Measurements from ENCODE around the gene SMAD3.

SMAD3 gene

DNA sequence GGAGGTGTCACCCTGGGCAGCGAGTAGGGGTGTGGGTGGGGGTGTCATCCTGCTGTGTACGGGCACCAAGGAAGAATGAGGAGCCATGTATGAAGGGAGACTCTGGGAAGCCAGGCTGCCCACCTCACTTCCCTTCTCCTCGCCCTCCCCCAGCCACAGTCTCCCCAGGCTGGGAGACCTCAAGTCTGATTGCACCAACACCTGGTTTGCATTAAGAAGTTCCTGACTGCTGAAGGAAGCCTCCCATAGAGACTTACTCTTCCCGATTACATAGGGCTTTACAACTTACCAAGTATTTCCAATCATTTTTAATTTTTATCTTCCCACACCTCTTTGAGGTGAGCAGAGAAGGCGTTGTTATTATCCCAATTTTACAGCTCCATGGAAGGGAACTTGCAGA lies 29.5 kb upstream of the SMAD3 start:
- TF ChIP-seq, protein P1, sequence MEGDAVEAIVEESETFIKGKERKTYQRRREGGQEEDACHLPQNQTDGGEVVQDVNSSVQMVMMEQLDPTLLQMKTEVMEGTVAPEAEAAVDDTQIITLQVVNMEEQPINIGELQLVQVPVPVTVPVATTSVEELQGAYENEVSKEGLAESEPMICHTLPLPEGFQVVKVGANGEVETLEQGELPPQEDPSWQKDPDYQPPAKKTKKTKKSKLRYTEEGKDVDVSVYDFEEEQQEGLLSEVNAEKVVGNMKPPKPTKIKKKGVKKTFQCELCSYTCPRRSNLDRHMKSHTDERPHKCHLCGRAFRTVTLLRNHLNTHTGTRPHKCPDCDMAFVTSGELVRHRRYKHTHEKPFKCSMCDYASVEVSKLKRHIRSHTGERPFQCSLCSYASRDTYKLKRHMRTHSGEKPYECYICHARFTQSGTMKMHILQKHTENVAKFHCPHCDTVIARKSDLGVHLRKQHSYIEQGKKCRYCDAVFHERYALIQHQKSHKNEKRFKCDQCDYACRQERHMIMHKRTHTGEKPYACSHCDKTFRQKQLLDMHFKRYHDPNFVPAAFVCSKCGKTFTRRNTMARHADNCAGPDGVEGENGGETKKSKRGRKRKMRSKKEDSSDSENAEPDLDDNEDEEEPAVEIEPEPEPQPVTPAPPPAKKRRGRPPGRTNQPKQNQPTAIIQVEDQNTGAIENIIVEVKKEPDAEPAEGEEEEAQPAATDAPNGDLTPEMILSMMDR (IDR thresholded peaks at IDR 0.05; ENCODE audit: low read depth, low read length, missing control alignments) = no peak
- no peak overlapping the region for H3K4me3 ChIP-seq (ENCODE audit: low read depth, low read length)
- DNase-seq (ENCODE audit: low read depth) = no peak

DNA sequence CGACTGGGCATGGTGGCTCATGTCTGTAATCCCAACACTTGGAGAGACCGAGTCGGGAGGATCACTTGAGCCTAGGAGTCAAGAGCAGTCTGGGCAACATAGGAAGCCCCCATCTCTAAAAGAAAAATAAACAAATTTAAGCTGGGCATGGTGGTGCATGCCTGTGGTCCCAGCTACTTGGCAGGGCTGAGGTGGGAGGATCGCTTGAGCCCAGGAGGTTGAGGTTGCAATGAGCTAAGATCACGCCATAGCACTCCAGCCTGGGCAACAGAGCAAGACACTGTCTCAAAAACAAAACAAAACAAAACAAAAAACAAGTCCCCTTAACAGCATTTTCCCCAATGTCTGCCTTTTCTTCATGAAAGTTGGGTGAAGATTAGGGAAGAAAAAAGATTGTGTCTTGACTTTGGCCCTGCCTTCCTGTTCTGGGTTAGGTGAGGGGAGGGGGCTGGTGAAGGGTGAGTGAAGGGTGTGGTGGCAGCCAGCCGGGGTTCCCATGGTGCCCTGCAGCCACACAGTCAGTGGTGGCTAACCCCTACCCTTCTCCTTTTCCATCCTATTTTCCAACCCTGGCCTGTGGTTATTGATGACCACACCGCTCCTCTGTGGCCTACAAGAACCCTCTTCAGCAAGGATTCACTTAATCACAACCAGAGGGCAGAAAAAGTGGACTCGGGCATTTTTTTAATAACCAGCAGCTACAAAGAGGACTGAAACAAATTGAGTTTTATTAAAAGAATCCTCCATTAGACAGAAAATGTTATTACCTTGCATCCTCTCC lies 28.4 kb upstream of the SMAD3 start:
- TF ChIP-seq, protein P1 (IDR thresholded peaks at IDR 0.05; ENCODE audit: low read depth, low read length, missing control alignments) = no peak
- H3K4me3 ChIP-seq (ENCODE audit: low read depth, low read length) = no peak overlapping the region
- no peak for DNase-seq (ENCODE audit: low read depth)

GRCh38 chr15:67037694-67038093 lies 27.7 kb upstream of the SMAD3 start:
- no peak for DNase-seq (ENCODE audit: low read depth)
- TF ChIP-seq, protein P1 (IDR thresholded peaks at IDR 0.05; ENCODE audit: low read depth, low read length, missing control alignments) = no peak
- no peak overlapping the region for H3K4me3 ChIP-seq (ENCODE audit: low read depth, low read length)

GRCh38 chr15:67038736-67039135 lies 26.7 kb upstream of the SMAD3 start:
- TF ChIP-seq, protein P1 (IDR thresholded peaks at IDR 0.05; ENCODE audit: low read depth, low read length, missing control alignments) = no peak
- DNase-seq (ENCODE audit: low read depth) = no peak
- no peak overlapping the region for H3K4me3 ChIP-seq (ENCODE audit: low read depth, low read length)

- TF ChIP-seq, protein P1 (IDR thresholded peaks at IDR 0.05; ENCODE audit: low read depth, low read length, missing control alignments) = no peak
- DNase-seq (ENCODE audit: low read depth) = no peak
- H3K4me3 ChIP-seq (ENCODE audit: low read depth, low read length) = no peak overlapping the region
Measured at GRCh38 chr15:67039384-67040075, 25.9 kb upstream of the SMAD3 start.

DNA sequence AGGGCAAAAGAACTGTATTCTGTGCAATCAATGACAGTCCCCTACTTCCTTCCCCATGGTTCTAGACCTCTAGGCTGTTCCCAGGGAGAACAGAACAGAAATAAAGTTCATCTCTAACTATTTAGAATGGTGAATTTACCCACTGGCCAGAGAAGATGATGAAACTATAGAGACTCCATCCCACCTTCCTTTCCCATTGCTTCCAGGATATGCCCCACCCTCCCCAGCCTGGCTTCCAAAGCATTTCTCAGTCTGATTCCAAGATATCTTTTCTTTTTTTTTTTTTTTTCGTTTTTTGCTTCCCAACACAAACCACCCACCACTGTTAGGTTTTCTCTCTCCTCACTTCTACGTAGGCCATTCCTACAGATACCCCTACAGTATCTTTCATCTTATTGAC lies 25.1 kb upstream of the SMAD3 start:
- TF ChIP-seq, protein P1 (IDR thresholded peaks at IDR 0.05; ENCODE audit: low read depth, low read length, missing control alignments) = no peak

More for the DNA sequence above, 25.1 kb upstream of the SMAD3 start:
- no peak for DNase-seq (ENCODE audit: low read depth)
- no peak overlapping the region for H3K4me3 ChIP-seq (ENCODE audit: low read depth, low read length)
